Body of pancreas (tissue), 4 donors: ENCODE measurements around the gene HID1. TPM values are rescaled to one million over a fixed set of nuclear protein-coding genes. Genes with fewer than 3 reads are reported as not detected.

Experiments
- ATAC-seq: fragments of 150-250 bp; one replicate; pipeline ENCODE4 v1.9.1; 2016
- DNase-seq, 4 donors: peaks; one replicate each; pipeline ENCODE4 v3.0.0-alpha.2; 2019
- H3K27ac ChIP-seq, 4 donors: fragments of 200-600 bp; sonication (generic); 1 replicate in 3 of 4; 2 replicates in 1 of 4; pipeline versions ENCODE4 v1.5.1 to v1.6.1; 2016 to 2019; ENCODE audit warnings: mild to moderate bottlenecking in 1 of 4, mixed read lengths in 1 of 4, moderate library complexity in 1 of 4
- H3K27me3 ChIP-seq, 2 donors: fragments of 200-600 bp; sonication (generic); one replicate each; pipeline ENCODE4 v1.6.0; 2016; ENCODE audit warnings: mild to moderate bottlenecking in 1 of 2
- H3K36me3 ChIP-seq, 2 donors: fragments of 200-600 bp; sonication (generic); replicated peaks in 1 of 2; 2 replicates each; pipeline ENCODE4 v1.5.1; 2016; ENCODE audit warnings: low read depth in 2 of 2; ENCODE audit not compliant: insufficient read depth in 1 of 2
- H3K4me1 ChIP-seq: fragments of 200-600 bp; sonication (generic); one replicate; pipeline ENCODE4 v1.6.0; 2016
- H3K4me3 ChIP-seq, 2 donors: fragments of 200-600 bp; sonication (generic); 1 replicate in 1 of 2; 2 replicates in 1 of 2; pipeline ENCODE4 v1.5.1; 2016 to 2019
- H3K9me3 ChIP-seq, 3 donors: fragments of 200-600 bp; sonication (generic); 1 replicate in 2 of 3; 2 replicates in 1 of 3; pipeline ENCODE4 v1.5.1; 2016
- CTCF ChIP-seq, 7 experiments: fragments of 450-650 bp in 4 of 7; fragments of 200-600 bp in 3 of 7; sonication (generic) in 3 of 7; IDR thresholded peaks; one replicate each; pipeline ENCODE4 v1.5.1; 2016 to 2019; ENCODE audit warnings: antibody characterized with exemption in 7 of 7
- POLR2A ChIP-seq, 3 donors: fragments of 450-650 bp; IDR thresholded peaks; one replicate each; pipeline ENCODE4 v1.6.1; 2016; ENCODE audit warnings: antibody characterized with exemption in 3 of 3, mild to moderate bottlenecking in 2 of 3
- WGBS, 2 donors: methylation state at CpG; one replicate each; pipeline ENCODE4 v1.1.5; 2017; 5-methylcytosine and 5-hydroxymethylcytosine counted together
- intact Hi-C: fragments of 100-400 bp; cut with DNase I; formaldehyde crosslinking; loops from one replicate; pipeline ENCODE4 v1.15.1; 2023
- total RNA-seq, 2 donors: library from RNA; depleted of rRNA; stranded (reverse); fragments of >200 nt; gene quantifications; one replicate each; pipeline ENCODE4 v1.1.0, GENCODE V29; 2016

HID1 gene
- total RNA-seq, 2 donors from 2014 or later: 157 to 164 TPM

DNA sequence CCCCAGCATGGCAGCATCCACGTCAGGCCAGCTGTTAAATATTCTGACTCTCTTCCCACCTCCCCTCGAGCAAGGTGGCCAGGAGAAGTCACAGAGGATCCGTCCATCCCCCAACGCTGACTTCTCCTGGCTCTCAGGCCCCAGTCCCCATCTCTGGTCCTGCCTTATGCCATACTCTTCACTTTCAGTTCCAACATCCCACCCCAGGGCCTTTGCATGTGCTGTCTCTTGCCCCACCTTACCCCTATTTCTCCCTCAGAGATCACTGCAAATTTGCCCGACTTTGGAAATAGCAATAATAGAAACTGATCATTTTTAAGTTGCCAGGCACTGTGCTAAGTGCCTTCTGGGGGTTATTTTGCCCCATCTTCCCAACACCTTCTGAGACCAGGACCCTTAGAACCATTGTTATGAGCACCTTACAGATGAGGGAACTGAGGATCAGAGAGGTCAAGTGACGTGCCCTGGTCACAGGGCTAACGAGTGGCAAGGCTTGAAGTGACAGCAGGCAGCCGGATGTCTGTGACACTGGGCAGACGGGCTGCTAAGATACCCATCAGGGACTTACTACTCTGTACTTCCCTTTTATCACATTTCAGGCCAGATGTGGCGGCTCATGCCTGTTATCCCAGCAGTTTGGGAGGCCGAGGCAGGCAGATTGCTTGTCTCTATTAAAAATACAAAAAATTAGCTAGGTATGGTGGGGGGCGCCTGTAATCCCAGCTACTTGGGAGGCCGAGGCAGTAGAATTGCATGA lies 17.7 kb downstream of the HID1 start:
- no peak for DNase-seq
- H3K4me3 ChIP-seq: no peak overlapping the region
- no peaks in the 10 kb centered on the region for H3K27me3 ChIP-seq
- H3K4me1 ChIP-seq: no peaks in the 10 kb centered on the region
- no peak for ATAC-seq
- intact Hi-C loops: no loop called here
- TF ChIP-seq CTCF (IDR thresholded peaks at IDR 0.05): no peak
- TF ChIP-seq POLR2A (IDR thresholded peaks at IDR 0.05): no peak
- 69 to 73% methylated on average over 13 of the region's 13 CpGs for WGBS, 2 donors
- H3K27ac ChIP-seq: no peak overlapping the region
- peaks cover 11 to 25% of the 10 kb centered on the region in 2 donors for H3K36me3 ChIP-seq
- H3K9me3 ChIP-seq: no peaks in the 10 kb centered on the region

DNA sequence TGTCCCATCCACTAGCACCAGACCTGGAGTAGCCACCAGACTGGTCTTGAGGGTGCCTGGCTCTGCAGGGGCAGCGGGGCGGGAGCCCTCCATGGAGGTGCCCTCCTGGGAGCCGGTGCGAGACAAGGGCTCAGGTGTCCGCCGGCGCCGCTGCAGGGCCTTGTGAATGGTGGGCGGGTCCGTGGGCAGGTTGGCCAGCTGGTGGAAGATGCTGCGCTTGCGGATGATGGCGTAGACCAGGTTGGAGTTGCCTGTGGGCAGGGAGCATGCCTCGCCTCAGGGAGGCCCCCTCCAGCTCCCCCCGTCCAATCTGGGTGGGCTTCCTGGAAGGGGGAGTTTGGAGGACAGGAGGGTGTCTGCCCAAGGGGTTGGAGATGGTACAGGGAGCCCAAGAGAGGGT lies 18.4 kb downstream of the HID1 start:
- Histone ChIP-seq H3K4me3 (no peak overlapping the region), H3K27ac (no peak overlapping the region), H3K36me3 (peaks cover 11 to 23% of the 10 kb centered on the region in 2 donors), H3K27me3 (no peaks in the 10 kb centered on the region), H3K4me1 (no peaks in the 10 kb centered on the region), H3K9me3 (no peaks in the 10 kb centered on the region)
- TF ChIP-seq CTCF (IDR thresholded peaks at IDR 0.05) (no peak), POLR2A (IDR thresholded peaks at IDR 0.05) (no peak)
- DNase-seq (no peak), ATAC-seq (no peak)
- WGBS, 2 donors: 87 to 90% methylated on average over 11 to 15 of the region's 15 CpGs
- intact Hi-C loops: no loop called here

DNA sequence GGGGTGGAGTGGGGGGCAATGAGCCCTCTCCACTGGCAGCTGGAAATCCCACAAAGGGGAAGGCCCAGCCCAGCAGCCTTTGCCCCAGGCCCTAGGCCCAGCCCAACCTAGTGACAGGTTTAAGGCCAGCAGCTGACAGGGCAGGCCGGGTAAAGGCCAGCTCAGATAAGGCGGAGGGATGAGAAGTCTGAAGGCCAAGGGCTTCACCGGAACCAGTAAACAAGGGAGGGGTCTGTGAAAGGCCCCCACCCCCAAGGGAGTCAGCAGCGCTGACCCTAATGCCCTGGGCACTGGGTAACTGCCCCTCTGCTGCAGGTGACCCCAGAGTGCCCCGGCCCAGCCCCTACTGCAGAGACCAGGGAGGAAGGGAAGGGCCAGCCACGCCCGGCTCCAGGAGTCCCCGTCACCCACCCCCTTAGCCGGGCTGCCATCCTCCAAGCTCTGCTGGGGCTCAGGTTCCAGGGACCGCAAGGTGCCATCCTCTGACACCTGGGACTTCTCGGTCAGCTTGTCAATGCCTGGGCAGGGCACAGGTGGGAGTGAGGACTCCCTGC lies 19.3 kb downstream of the HID1 start:
- TF ChIP-seq POLR2A (IDR thresholded peaks at IDR 0.05) (no peak), CTCF (IDR thresholded peaks at IDR 0.05) (no peak)
- ATAC-seq (no peak), DNase-seq (no peak)
- Histone ChIP-seq H3K4me3 (no peak overlapping the region), H3K36me3 (peaks cover 9 to 23% of the 10 kb centered on the region in 2 donors), H3K4me1 (no peaks in the 10 kb centered on the region), H3K27me3 (no peaks in the 10 kb centered on the region), H3K27ac (no peak overlapping the region), H3K9me3 (no peaks in the 10 kb centered on the region)
- intact Hi-C loops: no loop called here
- 58 to 80% methylated on average over 7 to 8 of the region's 11 CpGs for WGBS, 2 donors

GRCh38 chr17:74952431-74953133 lies 20.0 kb downstream of the HID1 start:
- Histone ChIP-seq H3K27me3 (no peaks in the 10 kb centered on the region), H3K27ac (no peak overlapping the region), H3K36me3 (peaks cover 6 to 23% of the 10 kb centered on the region in 2 donors), H3K9me3 (no peaks in the 10 kb centered on the region), H3K4me1 (no peaks in the 10 kb centered on the region), H3K4me3 (no peak overlapping the region)
- 79 to 90% methylated on average over 15 to 24 of the region's 24 CpGs for WGBS, 2 donors
- intact Hi-C loops: no loop called here
- no peak for TF ChIP-seq CTCF (IDR thresholded peaks at IDR 0.05)
- no peak for TF ChIP-seq POLR2A (IDR thresholded peaks at IDR 0.05)
- ATAC-seq (no peak), DNase-seq (no peak)
